Esophagus muscularis mucosa (tissue), 4 donors: ENCODE measurements around the gene OTULINL. TPM values are rescaled to one million over a fixed set of nuclear protein-coding genes. Genes with fewer than 3 reads are reported as not detected.

Experiments used
- DNase-seq: peaks from one replicate; pipeline ENCODE4 v3.0.0-alpha.2; 2017; ENCODE audit errors: extremely low spot score
- H3K27ac ChIP-seq, 4 donors: fragments of 200-600 bp; sonication (generic); replicated peaks in 1 of 4; 1 replicate in 3 of 4; 2 replicates in 1 of 4; pipeline ENCODE4 v1.5.1; 2016 to 2019; ENCODE audit warnings: mild to moderate bottlenecking in 1 of 4
- H3K27me3 ChIP-seq, 4 donors: fragments of 200-600 bp; sonication (generic); one replicate each; pipeline versions ENCODE4 v1.5.1 to v1.6.0; 2016 to 2019
- H3K36me3 ChIP-seq, 4 donors: fragments of 200-600 bp; sonication (generic); one replicate each; pipeline ENCODE4 v1.5.1; 2016 to 2019
- H3K4me1 ChIP-seq, 4 donors: fragments of 200-600 bp; sonication (generic); one replicate each; pipeline ENCODE4 v1.5.1; 2016 to 2019
- H3K4me3 ChIP-seq, 4 donors: fragments of 200-600 bp; sonication (generic); 1 replicate in 2 of 4; 2 replicates in 2 of 4; pipeline ENCODE4 v1.5.1; 2016 to 2019; ENCODE audit warnings: mild to moderate bottlenecking in 4 of 4, moderate library complexity in 1 of 4
- H3K9me3 ChIP-seq, 4 donors: fragments of 200-600 bp; sonication (generic); 1 replicate in 3 of 4; 2 replicates in 1 of 4; pipeline ENCODE4 v1.5.1; 2016 to 2019
- CTCF ChIP-seq, 3 experiments: fragments of 200-600 bp in 2 of 3; fragments of 450-650 bp in 1 of 3; sonication (generic) in 2 of 3; IDR thresholded peaks; one replicate each; pipeline ENCODE4 v1.5.1; 2017 to 2019; ENCODE audit warnings: antibody characterized with exemption in 3 of 3, mild to moderate bottlenecking in 2 of 3, moderate library complexity in 1 of 3
- EP300 ChIP-seq: sonication (generic); formaldehyde crosslinking; IDR thresholded peaks from one replicate; pipeline ENCODE4 v1.6.1; 2017; ENCODE audit warnings: antibody characterized with exemption
- POLR2A ChIP-seq: fragments of 450-650 bp; IDR thresholded peaks from one replicate; pipeline ENCODE4 v1.6.1; 2017; ENCODE audit warnings: antibody characterized with exemption, moderate library complexity, mild to moderate bottlenecking, low read depth
- POLR2AphosphoS5 ChIP-seq, 2 donors: sonication (generic); formaldehyde crosslinking; IDR thresholded peaks; one replicate each; pipeline ENCODE4 v1.6.1; 2017; ENCODE audit warnings: antibody characterized with exemption in 2 of 2
- WGBS: methylation state at CpG from one replicate; pipeline ENCODE4 v1.1.5; 2018; 5-methylcytosine and 5-hydroxymethylcytosine counted together
- intact Hi-C: fragments of 100-400 bp; cut with DNase I; formaldehyde crosslinking; loops from one replicate; pipeline ENCODE4 v1.15.1; 2023
- total RNA-seq, 4 donors: library from RNA; depleted of rRNA; stranded (reverse); fragments of >200 nt; gene quantifications; one replicate each; pipeline versions ENCODE4 v1.1.0 to v1.2.1, GENCODE V29; 2016

The OTULINL gene
- total RNA-seq, 4 donors from 2014 or later = 2.6 to 7.1 (median 5.0) TPM

GRCh38 chr5:14650052-14650451 is 68.5 kb downstream of the OTULINL start:
- H3K4me3 ChIP-seq = no peak overlapping the region
- WGBS = 85% methylated on average over 3 of the region's 3 CpGs

GRCh38 chr5:14655146-14655741 is 73.7 kb downstream of the OTULINL start:
- 65% methylated on average over 4 of the region's 4 CpGs for WGBS
- TF ChIP-seq POLR2AphosphoS5 (IDR thresholded peaks at IDR 0.05) (no peak), EP300 (no peak), POLR2A (no peak), CTCF (IDR thresholded peaks at IDR 0.05) (no peak)
- H3K4me1 ChIP-seq = no peaks in the 10 kb centered on the region
- no peak overlapping the region for H3K4me3 ChIP-seq
- H3K36me3 ChIP-seq = no peaks in the 10 kb centered on the region
- no peak overlapping the region for H3K27ac ChIP-seq
- no peak for DNase-seq
- no peaks in the 10 kb centered on the region for H3K27me3 ChIP-seq
- intact Hi-C loops = loop anchor here (10.0 kb wide), 1 partner anchor 300 kb away; no protein-coding TSS in a partner anchor
- H3K9me3 ChIP-seq = no peaks in the 10 kb centered on the region

More at GRCh38 chr5:14650052-14650451, 68.5 kb downstream of the OTULINL start:
- peaks cover 0 to 4% (median 0%) of the 10 kb centered on the region in 4 donors for H3K4me1 ChIP-seq
- intact Hi-C loops = loop anchor here (10.0 kb wide), 1 partner anchor 295 kb away; no protein-coding TSS in a partner anchor
- no peak overlapping the region for H3K27ac ChIP-seq
- H3K9me3 ChIP-seq = no peaks in the 10 kb centered on the region
- peaks cover 0 to 11% (median 0%) of the 10 kb centered on the region in 4 donors for H3K27me3 ChIP-seq
- DNase-seq = no peak
- H3K36me3 ChIP-seq = no peaks in the 10 kb centered on the region
- TF ChIP-seq EP300 = no peak
- TF ChIP-seq CTCF (IDR thresholded peaks at IDR 0.05) = no peak
- no peak for TF ChIP-seq POLR2A
- no peak for TF ChIP-seq POLR2AphosphoS5 (IDR thresholded peaks at IDR 0.05)

GRCh38 chr5:14656898-14657297 is 75.3 kb downstream of the OTULINL start:
- H3K36me3 ChIP-seq = no peaks in the 10 kb centered on the region
- TF ChIP-seq POLR2A = no peak
- no peak for TF ChIP-seq EP300
- no peak for TF ChIP-seq CTCF (IDR thresholded peaks at IDR 0.05)
- TF ChIP-seq POLR2AphosphoS5 (IDR thresholded peaks at IDR 0.05) = no peak
- H3K9me3 ChIP-seq = no peaks in the 10 kb centered on the region
- intact Hi-C loops = loop anchor here (10.0 kb wide), 1 partner anchor 302 kb away; no protein-coding TSS in a partner anchor
- H3K27me3 ChIP-seq = no peaks in the 10 kb centered on the region
- H3K4me3 ChIP-seq = no peak overlapping the region
- WGBS = 49% methylated on average over 2 of the region's 2 CpGs
- no peak overlapping the region for H3K27ac ChIP-seq
- no peaks in the 10 kb centered on the region for H3K4me1 ChIP-seq
- DNase-seq = no peak

- H3K9me3 ChIP-seq = no peaks in the 10 kb centered on the region
- WGBS = 72% methylated on average over 3 of the region's 3 CpGs
- intact Hi-C loops = loop anchor here (10.0 kb wide), 1 partner anchor 305 kb away; no protein-coding TSS in a partner anchor
Measured at GRCh38 chr5:14659821-14660607, 78.4 kb downstream of the OTULINL start.

More at GRCh38 chr5:14659821-14660607, 78.4 kb downstream of the OTULINL start:
- H3K4me3 ChIP-seq = no peak overlapping the region
- peaks cover 10 to 13% (median 11%) of the 10 kb centered on the region in 4 donors for H3K4me1 ChIP-seq
- DNase-seq = no peak
- H3K27ac ChIP-seq = no peak overlapping the region
- H3K27me3 ChIP-seq = no peaks in the 10 kb centered on the region
- TF ChIP-seq POLR2AphosphoS5 (IDR thresholded peaks at IDR 0.05) = no peak
- TF ChIP-seq EP300 = no peak
- TF ChIP-seq CTCF (IDR thresholded peaks at IDR 0.05) = no peak
- TF ChIP-seq POLR2A = no peak
- H3K36me3 ChIP-seq = no peaks in the 10 kb centered on the region
